H9 (cell line): Measurements from ENCODE around the gene MRPS18A. TPM values are rescaled to one million over a fixed set of nuclear protein-coding genes. Genes with fewer than 3 reads are reported as not detected.

ENCODE experiments used
- DNase-seq: peaks from one replicate; pipeline ENCODE4 v3.0.0-alpha.2; 2017
- H2AFZ ChIP-seq: one replicate; pipeline ENCODE4 v1.6.1; 2013; ENCODE audit warnings: mild to moderate bottlenecking, low read length, control low read depth, moderate library complexity
- H2AK5ac ChIP-seq: 2 replicates; pipeline ENCODE4 v1.6.1; 2013; ENCODE audit warnings: low read length, control low read depth, mixed read lengths; ENCODE audit not compliant: insufficient read length
- H2BK120ac ChIP-seq: one replicate; pipeline ENCODE4 v1.6.1; 2013; ENCODE audit warnings: low read depth, mild to moderate bottlenecking, low read length, control low read depth, inconsistent platforms; ENCODE audit not compliant: poor library complexity, severe bottlenecking
- H2BK12ac ChIP-seq: 2 replicates; pipeline ENCODE4 v1.6.1; 2013; ENCODE audit warnings: low read length, control low read depth, mixed read lengths, low read depth; ENCODE audit not compliant: insufficient read length
- H2BK15ac ChIP-seq: 2 replicates; pipeline ENCODE4 v1.6.1; 2013; ENCODE audit warnings: low read depth, low read length, control low read depth
- H2BK20ac ChIP-seq: one replicate; pipeline ENCODE4 v1.6.1; 2013; ENCODE audit warnings: low read depth, mild to moderate bottlenecking, low read length, control low read depth, inconsistent platforms; ENCODE audit not compliant: poor library complexity, severe bottlenecking
- H2BK5ac ChIP-seq: 2 replicates; pipeline ENCODE4 v1.6.1; 2013; ENCODE audit warnings: low read length, control low read depth, mixed read lengths; ENCODE audit not compliant: insufficient read length
- H3K14ac ChIP-seq: 2 replicates; pipeline ENCODE4 v1.6.1; 2013; ENCODE audit warnings: low read length, control low read depth; ENCODE audit not compliant: insufficient read depth
- H3K18ac ChIP-seq: 2 replicates; pipeline ENCODE4 v1.6.1; 2013; ENCODE audit warnings: low read depth, mild to moderate bottlenecking, mixed read lengths, low read length, control low read depth; ENCODE audit not compliant: insufficient read length
- H3K23ac ChIP-seq: 2 replicates; pipeline ENCODE4 v1.6.1; 2013; ENCODE audit warnings: low read length, control low read depth, mixed read lengths, low read depth; ENCODE audit not compliant: insufficient read length
- H3K23me2 ChIP-seq: 2 replicates; pipeline ENCODE4 v1.6.1; 2013; ENCODE audit warnings: low read depth, mild to moderate bottlenecking, mixed read lengths, low read length, control low read depth; ENCODE audit not compliant: insufficient read length, poor library complexity, severe bottlenecking
- H3K27ac ChIP-seq: 2 replicates; pipeline ENCODE4 v1.5.1; 2013; ENCODE audit warnings: low read length, control low read depth, mixed read lengths, low read depth; ENCODE audit not compliant: insufficient read length
- H3K27me3 ChIP-seq: 2 replicates; pipeline ENCODE4 v1.6.1; 2013; ENCODE audit warnings: low read length, control low read depth, inconsistent platforms; ENCODE audit not compliant: insufficient read depth
- H3K4ac ChIP-seq: 2 replicates; pipeline ENCODE4 v1.6.1; 2013; ENCODE audit warnings: low read depth, mild to moderate bottlenecking, control low read depth, inconsistent platforms, low read length, moderate library complexity
- H3K4me1 ChIP-seq: 2 replicates; pipeline ENCODE4 v1.6.1; 2013; ENCODE audit warnings: low read length, control low read depth, inconsistent platforms; ENCODE audit not compliant: insufficient read depth
- H3K4me2 ChIP-seq: 2 replicates; pipeline ENCODE4 v1.6.1; 2013; ENCODE audit warnings: low read length, control low read depth, mixed read lengths; ENCODE audit not compliant: insufficient read length, insufficient read depth
- H3K56ac ChIP-seq: 2 replicates; pipeline ENCODE4 v1.6.1; 2013; ENCODE audit warnings: low read depth, mild to moderate bottlenecking, mixed read lengths, low read length, control low read depth; ENCODE audit not compliant: insufficient read length
- H3K79me1 ChIP-seq: 2 replicates; pipeline ENCODE4 v1.6.1; 2013; ENCODE audit warnings: low read depth, mild to moderate bottlenecking, moderate library complexity, low read length, control low read depth, inconsistent platforms; ENCODE audit not compliant: insufficient read depth, poor library complexity, severe bottlenecking
- H3K79me2 ChIP-seq: 2 replicates; pipeline ENCODE4 v1.6.1; 2013; ENCODE audit warnings: low read length, control low read depth, inconsistent platforms; ENCODE audit not compliant: insufficient read depth
- H3K9ac ChIP-seq: 2 replicates; pipeline ENCODE4 v1.6.1; 2013; ENCODE audit warnings: low read length, control low read depth, mixed read lengths; ENCODE audit not compliant: insufficient read length; ENCODE audit errors: extremely low read depth
- H3K9me3 ChIP-seq: one replicate; pipeline ENCODE4 v1.6.1; 2013; ENCODE audit warnings: low read depth, low read length, inconsistent platforms; ENCODE audit not compliant: control insufficient read depth
- H3T11ph ChIP-seq: one replicate; pipeline ENCODE4 v1.6.1; 2013; ENCODE audit warnings: mild to moderate bottlenecking, low read length, control low read depth, inconsistent platforms
- H4K20me1 ChIP-seq: one replicate; pipeline ENCODE4 v1.6.1; 2013; ENCODE audit not compliant: control insufficient read depth, insufficient read length, insufficient read depth
- H4K5ac ChIP-seq: 2 replicates; pipeline ENCODE4 v1.6.1; 2013; ENCODE audit warnings: low read depth, mild to moderate bottlenecking, mixed read lengths, low read length, control low read depth; ENCODE audit not compliant: insufficient read length
- H4K8ac ChIP-seq: replicated peaks from 2 replicates; pipeline ENCODE4 v1.6.1; 2013; ENCODE audit warnings: low read length, control low read depth, mixed read lengths, low read depth; ENCODE audit not compliant: insufficient read length
- H4K91ac ChIP-seq: 2 replicates; pipeline ENCODE4 v1.6.1; 2013; ENCODE audit warnings: low read depth, mild to moderate bottlenecking, moderate library complexity, mixed read lengths, low read length, control low read depth; ENCODE audit not compliant: insufficient read length
- H3K27ac Mint-ChIP-seq, 3 experiments: 2 replicates in 2 of 3; 3 replicates in 1 of 3; pipeline ENCODE4 v1.8.0; 2020 to 2021; ENCODE audit warnings: mixed read lengths in 3 of 3, mild to moderate bottlenecking in 1 of 3, moderate library complexity in 1 of 3
- H3K27me3 Mint-ChIP-seq: 2 replicates; pipeline ENCODE4 v1.8.0; 2021; ENCODE audit warnings: low read depth, mild to moderate bottlenecking, moderate library complexity, mixed read lengths
- H3K36me3 Mint-ChIP-seq, 3 experiments: 2 replicates in 2 of 3; 3 replicates in 1 of 3; pipeline ENCODE4 v1.8.0; 2020 to 2021; ENCODE audit warnings: low read depth in 3 of 3, mixed read lengths in 3 of 3; ENCODE audit not compliant: insufficient read depth in 1 of 3
- H3K4me1 Mint-ChIP-seq, 2 experiments: 2 replicates each; pipeline ENCODE4 v1.8.0; 2020; ENCODE audit warnings: mixed read lengths in 2 of 2
- H3K4me3 Mint-ChIP-seq, 2 experiments: 2 replicates in 1 of 2; 3 replicates in 1 of 2; pipeline ENCODE4 v1.8.0; 2020 to 2021; ENCODE audit warnings: mild to moderate bottlenecking in 2 of 2, mixed read lengths in 2 of 2, moderate library complexity in 1 of 2
- H3K9me3 Mint-ChIP-seq, 2 experiments: 2 replicates in 1 of 2; 3 replicates in 1 of 2; pipeline ENCODE4 v1.8.0; 2020; ENCODE audit warnings: mild to moderate bottlenecking in 2 of 2, mixed read lengths in 2 of 2, moderate library complexity in 1 of 2
- CTCF ChIP-seq: fragments of 200-600 bp; sonication (generic); conservative IDR thresholded peaks from 3 replicates; pipeline ENCODE4 v1.8.0; 2021; ENCODE audit warnings: antibody characterized with exemption, mild to moderate bottlenecking
- WGBS: extraction: QIAGEN DNeasy Blood & Tissue Kit; methylation state at CpG from one replicate; pipeline ENCODE4 v1.1.7; 2013; ENCODE audit warnings: missing lambda C conversion rate, low lambda C conversion rate, mixed read lengths; ENCODE audit not compliant: insufficient read length; ENCODE audit errors: extremely low coverage; 5-methylcytosine and 5-hydroxymethylcytosine counted together
- total RNA-seq: library from RNA; stranded (reverse); gene quantifications from 2 replicates; pipeline ENCODE4 v1.2.1, GENCODE V29; 2021

Gene MRPS18A
- total RNA-seq, 1 experiment from 2014 or later: 65.1 TPM

- no peak overlapping the region for H3K27ac Mint-ChIP-seq
- H3K56ac ChIP-seq: no peak overlapping the region
- H2AK5ac ChIP-seq: no peak overlapping the region
- H3T11ph ChIP-seq: no peak overlapping the region
- WGBS: no CpG with 5 or more reads among the region's 2 CpGs
- no peak overlapping the region for H4K8ac ChIP-seq
- no peaks in the 10 kb centered on the region for H3K9me3 Mint-ChIP-seq
- H2BK15ac ChIP-seq: no peak overlapping the region
- H3K36me3 Mint-ChIP-seq: peaks cover 41 to 85% (median 64%) of the 10 kb centered on the region in 3 experiments
- H2BK20ac ChIP-seq: no peak overlapping the region
- no peaks in the 10 kb centered on the region for H3K79me2 ChIP-seq
- H3K4me1 ChIP-seq: no peaks in the 10 kb centered on the region
- H3K18ac ChIP-seq: no peak overlapping the region
- no peak overlapping the region for H3K27ac ChIP-seq
- H3K23ac ChIP-seq: no peak overlapping the region
- H2BK5ac ChIP-seq: no peak overlapping the region
- H3K27me3 Mint-ChIP-seq: peaks cover 1% of the 10 kb centered on the region; the same call in 1 of the 2 replicates
- peaks cover 9 to 13% of the 10 kb centered on the region in 2 experiments for H3K4me1 Mint-ChIP-seq
- H3K4me2 ChIP-seq: no peak overlapping the region
- no peak overlapping the region for H2BK12ac ChIP-seq
- H4K5ac ChIP-seq: no peak overlapping the region
- H3K4ac ChIP-seq: no peak overlapping the region
- no peak overlapping the region for H4K91ac ChIP-seq
- no peak for TF ChIP-seq CTCF
- H2BK120ac ChIP-seq: no peak overlapping the region
- H3K4me3 Mint-ChIP-seq: no peak overlapping the region
- no peaks in the 10 kb centered on the region; the same call in 1 of the 2 replicates for H3K27me3 ChIP-seq
- H3K79me1 ChIP-seq: no peaks in the 10 kb centered on the region
- H3K23me2 ChIP-seq: no peaks in the 10 kb centered on the region
- no peaks in the 10 kb centered on the region for H3K9me3 ChIP-seq
- H2AFZ ChIP-seq: no peak overlapping the region
- H3K9ac ChIP-seq: no peak overlapping the region
- DNase-seq: no peak
- H3K14ac ChIP-seq: no peak overlapping the region
- H4K20me1 ChIP-seq: no peaks in the 10 kb centered on the region
These were observed 13.3 kb downstream of the MRPS18A start for GRCh38 chr6:43674291-43674690.
